Parathyroid adenoma (tissue), 2 donors: ENCODE measurements around the gene ITPR1.
A peak's percentile ranks its signal among the peaks of the same experiment; 100 is the strongest.

Experiments
- H2AFZ ChIP-seq: fragments of 300-600 bp; sonication (generic); one replicate; pipeline ENCODE4 v1.7.0; 2017; ENCODE audit warnings: antibody characterized with exemption, mild to moderate bottlenecking
- H3K27ac ChIP-seq: fragments of 300-600 bp; sonication (generic); one replicate; pipeline ENCODE4 v1.7.0; 2017
- H3K27me3 ChIP-seq: fragments of 300-600 bp; sonication (generic); one replicate; pipeline ENCODE4 v1.7.0; 2017; ENCODE audit warnings: low read length; ENCODE audit not compliant: control insufficient read depth, insufficient read depth
- H3K36me3 ChIP-seq: fragments of 300-600 bp; sonication (generic); one replicate; pipeline ENCODE4 v1.7.0; 2017; ENCODE audit warnings: low read length; ENCODE audit not compliant: control insufficient read depth, insufficient read depth
- H3K4me1 ChIP-seq: fragments of 300-600 bp; sonication (generic); one replicate; pipeline ENCODE4 v1.7.0; 2017; ENCODE audit warnings: control low read depth
- H3K4me2 ChIP-seq: fragments of 300-600 bp; sonication (generic); one replicate; pipeline ENCODE4 v1.7.0; 2017; ENCODE audit warnings: low read length
- H3K4me3 ChIP-seq: fragments of 300-600 bp; sonication (generic); one replicate; pipeline ENCODE4 v1.7.0; 2017; ENCODE audit warnings: low read depth, low read length
- H3K79me2 ChIP-seq: fragments of 300-600 bp; sonication (generic); one replicate; pipeline ENCODE4 v1.7.0; 2017; ENCODE audit warnings: control low read depth
- H3K9ac ChIP-seq: fragments of 300-600 bp; sonication (generic); one replicate; pipeline ENCODE4 v1.7.0; 2017; ENCODE audit warnings: mild to moderate bottlenecking
- H3K9me3 ChIP-seq: fragments of 300-600 bp; sonication (generic); one replicate; pipeline ENCODE4 v1.7.0; 2017; ENCODE audit warnings: low read length; ENCODE audit not compliant: control insufficient read depth
- CTCF ChIP-seq: fragments of 300-600 bp; sonication (generic); IDR thresholded peaks from one replicate; pipeline ENCODE4 v1.7.0; 2017; ENCODE audit warnings: antibody characterized with exemption, mild to moderate bottlenecking
- donor health status: primary hyperparathyroidism.

Gene ITPR1

GRCh38 chr3:4471907-4472306, 21.2 kb upstream of the ITPR1 start:
- Histone ChIP-seq H3K9ac (no peak overlapping the region), H2AFZ (peak overlapping the region; percentile 18), H3K36me3 (no peaks in the 10 kb centered on the region), H3K9me3 (no peaks in the 10 kb centered on the region), H3K79me2 (no peaks in the 10 kb centered on the region), H3K27me3 (no peaks in the 10 kb centered on the region), H3K4me3 (no peak overlapping the region), H3K4me1 (peaks cover 6% of the 10 kb centered on the region), H3K4me2 (no peak overlapping the region), H3K27ac (no peak overlapping the region)
- TF ChIP-seq CTCF, result no peak

- Histone ChIP-seq H3K4me1 (peaks cover 6% of the 10 kb centered on the region), H3K27me3 (no peaks in the 10 kb centered on the region), H3K4me3 (no peak overlapping the region), H3K79me2 (no peaks in the 10 kb centered on the region), H3K27ac (no peak overlapping the region), H2AFZ (no peak overlapping the region), H3K4me2 (no peak overlapping the region), H3K36me3 (no peaks in the 10 kb centered on the region), H3K9me3 (no peaks in the 10 kb centered on the region), H3K9ac (no peak overlapping the region)
- no peak for TF ChIP-seq CTCF
These were observed 20.8 kb upstream of the ITPR1 start for GRCh38 chr3:4472312-4472711.

DNA sequence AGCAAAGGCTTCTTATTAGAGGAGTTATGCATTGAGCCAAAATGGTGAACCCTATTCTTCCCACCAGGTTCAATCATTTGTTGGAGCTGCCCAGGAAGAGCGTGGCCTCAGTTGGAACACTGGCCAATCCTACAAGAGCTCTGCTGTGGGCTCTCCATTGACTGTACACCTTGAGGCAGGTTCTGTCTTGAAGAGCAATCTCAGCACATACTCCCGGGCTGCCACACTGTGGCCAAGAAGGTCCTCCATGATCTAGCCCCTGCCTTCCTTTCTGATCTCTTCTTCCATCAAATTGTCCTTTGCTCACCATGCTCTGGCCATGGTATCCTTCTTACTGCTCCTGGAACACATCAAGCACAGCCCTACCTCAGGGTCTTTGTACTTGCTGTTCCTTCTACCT, 20.4 kb upstream of the ITPR1 start:
- no peak overlapping the region for H2AFZ ChIP-seq
- H3K9ac ChIP-seq, result no peak overlapping the region
- no peak for TF ChIP-seq CTCF

DNA sequence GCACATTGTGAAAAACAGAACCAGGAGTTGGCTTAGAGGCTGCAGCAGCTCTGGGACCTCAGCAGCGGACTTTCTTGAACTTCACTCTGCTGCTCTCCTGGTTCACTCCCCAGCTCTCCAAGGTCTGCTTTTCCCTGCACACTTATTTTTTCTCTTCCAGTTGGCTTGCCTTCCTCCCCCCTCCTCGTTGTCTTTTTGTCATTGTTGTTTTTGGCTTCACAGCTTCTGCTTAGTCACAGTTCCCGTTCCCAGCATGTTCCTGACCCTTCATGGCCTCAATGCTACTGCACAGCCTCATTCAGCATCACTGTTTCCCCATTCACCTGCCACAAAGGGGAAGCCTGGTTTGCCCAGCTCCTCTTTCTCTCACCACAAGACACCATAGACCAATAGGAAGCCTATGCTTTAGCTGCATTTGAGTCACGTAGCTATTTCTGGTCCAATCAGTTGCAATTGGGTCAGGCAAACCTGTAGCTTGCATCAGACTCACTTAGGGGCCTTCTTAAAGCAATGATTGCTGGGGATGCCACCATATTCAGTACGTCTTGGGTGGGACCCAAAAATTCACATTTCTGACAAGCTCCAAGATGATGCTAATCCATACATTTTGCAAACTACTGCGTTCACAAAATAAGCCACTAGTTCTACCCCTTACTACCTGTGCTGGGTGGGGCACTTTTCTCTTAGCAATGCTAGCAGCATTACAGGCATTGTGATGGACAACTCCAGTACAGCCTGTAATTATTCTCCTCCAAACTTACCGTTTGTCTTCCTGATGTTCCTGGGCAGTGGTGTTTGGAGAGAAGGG, 18.3 kb upstream of the ITPR1 start:
- TF ChIP-seq CTCF, result no peak
- Histone ChIP-seq H3K4me1 (peaks cover 6% of the 10 kb centered on the region), H3K9me3 (no peaks in the 10 kb centered on the region), H3K36me3 (no peaks in the 10 kb centered on the region), H3K79me2 (no peaks in the 10 kb centered on the region), H3K9ac (no peak overlapping the region), H3K4me3 (no peak overlapping the region), H3K27me3 (no peaks in the 10 kb centered on the region), H3K4me2 (no peak overlapping the region), H2AFZ (no peak overlapping the region), H3K27ac (no peak overlapping the region)

More for the DNA sequence above, 20.4 kb upstream of the ITPR1 start:
- H3K79me2 ChIP-seq, result no peaks in the 10 kb centered on the region
- H3K4me3 ChIP-seq, result no peak overlapping the region
- H3K27ac ChIP-seq, result no peak overlapping the region
- H3K27me3 ChIP-seq, result no peaks in the 10 kb centered on the region
- no peaks in the 10 kb centered on the region for H3K36me3 ChIP-seq
- no peaks in the 10 kb centered on the region for H3K9me3 ChIP-seq
- H3K4me2 ChIP-seq, result no peak overlapping the region
- H3K4me1 ChIP-seq, result peaks cover 6% of the 10 kb centered on the region

GRCh38 chr3:4475804-4476203, 17.3 kb upstream of the ITPR1 start:
- no peaks in the 10 kb centered on the region for H3K36me3 ChIP-seq
- H2AFZ ChIP-seq, result no peak overlapping the region
- H3K79me2 ChIP-seq, result no peaks in the 10 kb centered on the region
- no peak overlapping the region for H3K9ac ChIP-seq
- no peaks in the 10 kb centered on the region for H3K9me3 ChIP-seq
- TF ChIP-seq CTCF, result no peak
- H3K4me1 ChIP-seq, result peaks cover 6% of the 10 kb centered on the region
- H3K27ac ChIP-seq, result no peak overlapping the region
- H3K4me2 ChIP-seq, result no peak overlapping the region
- no peaks in the 10 kb centered on the region for H3K27me3 ChIP-seq
- no peak overlapping the region for H3K4me3 ChIP-seq
